ENCODE measurements around the gene IGFALS.
A peak's percentile ranks its signal among the peaks of the same experiment; 100 is the strongest.

Gene IGFALS

GRCh38 chr16:1793578-1794220 lies at the start of gene IGFALS:
Gene IGFALS (minus strand): TSS chr16:1793705. CDS start chr16:1793652, 53 bp downstream.
- DNase-seq (ENCODE audit: low read depth in 1 of 2, low spot score in 1 of 2): no peak

GRCh38 chr16:1839554-1839953 lies 46.0 kb upstream of the IGFALS start:
- no peak for DNase-seq (ENCODE audit: low read depth in 1 of 2, low spot score in 1 of 2)

GRCh38 chr16:1834096-1834495 lies 40.6 kb upstream of the IGFALS start:
- no peak for DNase-seq (ENCODE audit: low read depth in 1 of 2, low spot score in 1 of 2)

- no peak for DNase-seq (ENCODE audit: low read depth in 1 of 2, low spot score in 1 of 2)
Observed at GRCh38 chr16:1832838-1833454, 39.4 kb upstream of the IGFALS start.

GRCh38 chr16:1831186-1832075 lies 37.9 kb upstream of the IGFALS start:
- no peak for DNase-seq (ENCODE audit: low read depth in 1 of 2, low spot score in 1 of 2)

GRCh38 chr16:1830213-1830612 lies 36.7 kb upstream of the IGFALS start:
- no peak for DNase-seq (ENCODE audit: low read depth in 1 of 2, low spot score in 1 of 2)

- DNase-seq (ENCODE audit: low read depth in 1 of 2, low spot score in 1 of 2): no peak
Observed at GRCh38 chr16:1828645-1829410, 35.3 kb upstream of the IGFALS start.

- DNase-seq (ENCODE audit: low read depth in 1 of 2, low spot score in 1 of 2): peak; percentile 81 to 88
Observed at GRCh38 chr16:1826691-1827573, 33.4 kb upstream of the IGFALS start, which contains the start of the genes FAHD1 and HAGH. Gene FAHD1 (plus strand): TSS chr16:1827206. CDS start chr16:1827239, 33 bp downstream. Gene HAGH (minus strand): TSS chr16:1826825. CDS start chr16:1826787, 38 bp downstream.

GRCh38 chr16:1825864-1826690 lies 32.6 kb upstream of the IGFALS start:
- peak; percentile 56 to 64 for DNase-seq (ENCODE audit: low read depth in 1 of 2, low spot score in 1 of 2)

- DNase-seq (ENCODE audit: low read depth in 1 of 2, low spot score in 1 of 2): no peak
Observed at GRCh38 chr16:1825381-1825863, 31.9 kb upstream of the IGFALS start.

- no peak for DNase-seq (ENCODE audit: low read depth in 1 of 2, low spot score in 1 of 2)
Observed at GRCh38 chr16:1823821-1824220, 30.3 kb upstream of the IGFALS start.

- no peak for DNase-seq (ENCODE audit: low read depth in 1 of 2, low spot score in 1 of 2)
Observed at GRCh38 chr16:1822801-1823200, 29.3 kb upstream of the IGFALS start.

GRCh38 chr16:1821861-1822611 lies 28.5 kb upstream of the IGFALS start:
- no peak for DNase-seq (ENCODE audit: low read depth in 1 of 2, low spot score in 1 of 2)

GRCh38 chr16:1820946-1821290 lies 27.4 kb upstream of the IGFALS start:
- no peak for DNase-seq (ENCODE audit: low read depth in 1 of 2, low spot score in 1 of 2)

- DNase-seq (ENCODE audit: low read depth in 1 of 2, low spot score in 1 of 2): no peak
Observed at GRCh38 chr16:1820096-1820945, 26.8 kb upstream of the IGFALS start.

GRCh38 chr16:1819611-1820010 lies 26.1 kb upstream of the IGFALS start:
- DNase-seq (ENCODE audit: low read depth in 1 of 2, low spot score in 1 of 2): no peak

- DNase-seq (ENCODE audit: low read depth in 1 of 2, low spot score in 1 of 2): no peak
Observed at GRCh38 chr16:1818873-1819525, 25.5 kb upstream of the IGFALS start.

Data from stimulated activated CD4-positive, alpha-beta T cell treated with anti-CD3 and anti-CD28 coated beads, Interleukin-15, amount 100 ng/mL, for 1 hour (primary cell).